ENCODE measurements around the gene SLC19A2.

Gene SLC19A2

DNA sequence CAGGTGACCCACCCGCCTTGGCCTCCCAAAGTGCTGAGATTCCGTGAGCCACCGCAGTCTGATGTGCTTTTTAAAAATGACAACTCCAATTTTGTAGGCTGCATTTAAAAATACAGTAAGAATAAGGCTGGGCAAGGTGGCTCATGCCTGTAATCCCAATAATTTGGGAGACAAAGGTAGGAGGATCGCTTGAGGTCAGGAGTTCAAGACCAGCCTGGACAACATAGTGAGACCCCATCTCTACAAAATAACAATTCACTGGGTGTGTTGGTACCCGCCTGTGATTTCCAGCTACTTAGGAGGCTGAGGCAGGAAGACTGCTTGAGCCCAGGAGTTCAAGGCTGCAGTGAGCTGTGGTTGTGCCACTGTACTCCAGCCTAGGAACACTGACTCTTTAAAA lies 23.4 kb downstream of the SLC19A2 start:
- no peak for ATAC-seq

DNA sequence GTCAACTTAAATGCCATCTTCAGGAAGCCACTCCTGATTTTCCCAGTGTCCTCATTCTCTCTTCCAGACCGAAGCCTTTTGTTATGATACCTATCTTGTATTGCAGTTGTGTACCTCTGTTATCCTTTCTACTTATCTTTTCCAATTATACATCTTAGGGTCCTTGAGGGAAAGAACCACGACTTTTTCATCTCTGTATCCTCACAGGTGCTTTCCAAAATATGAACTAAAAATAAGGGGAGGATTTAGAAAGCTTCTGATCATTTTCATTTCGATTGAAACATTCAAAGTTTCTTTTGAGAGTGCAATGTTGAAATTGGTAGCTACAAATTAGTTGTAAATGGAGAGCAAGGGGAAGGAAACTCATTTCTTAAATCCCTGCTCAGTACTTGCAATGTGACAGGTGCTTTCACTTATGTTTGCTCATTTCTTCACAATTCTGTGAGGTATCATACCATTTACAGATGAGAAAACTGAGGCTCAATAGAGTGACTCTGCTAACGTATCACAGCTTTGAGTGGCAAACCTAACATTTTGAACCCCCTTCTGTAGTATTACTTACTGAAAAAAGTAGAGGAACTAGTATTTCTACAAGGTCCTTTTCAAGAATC lies 24.2 kb downstream of the SLC19A2 start:
- TF ChIP-seq, protein P1, sequence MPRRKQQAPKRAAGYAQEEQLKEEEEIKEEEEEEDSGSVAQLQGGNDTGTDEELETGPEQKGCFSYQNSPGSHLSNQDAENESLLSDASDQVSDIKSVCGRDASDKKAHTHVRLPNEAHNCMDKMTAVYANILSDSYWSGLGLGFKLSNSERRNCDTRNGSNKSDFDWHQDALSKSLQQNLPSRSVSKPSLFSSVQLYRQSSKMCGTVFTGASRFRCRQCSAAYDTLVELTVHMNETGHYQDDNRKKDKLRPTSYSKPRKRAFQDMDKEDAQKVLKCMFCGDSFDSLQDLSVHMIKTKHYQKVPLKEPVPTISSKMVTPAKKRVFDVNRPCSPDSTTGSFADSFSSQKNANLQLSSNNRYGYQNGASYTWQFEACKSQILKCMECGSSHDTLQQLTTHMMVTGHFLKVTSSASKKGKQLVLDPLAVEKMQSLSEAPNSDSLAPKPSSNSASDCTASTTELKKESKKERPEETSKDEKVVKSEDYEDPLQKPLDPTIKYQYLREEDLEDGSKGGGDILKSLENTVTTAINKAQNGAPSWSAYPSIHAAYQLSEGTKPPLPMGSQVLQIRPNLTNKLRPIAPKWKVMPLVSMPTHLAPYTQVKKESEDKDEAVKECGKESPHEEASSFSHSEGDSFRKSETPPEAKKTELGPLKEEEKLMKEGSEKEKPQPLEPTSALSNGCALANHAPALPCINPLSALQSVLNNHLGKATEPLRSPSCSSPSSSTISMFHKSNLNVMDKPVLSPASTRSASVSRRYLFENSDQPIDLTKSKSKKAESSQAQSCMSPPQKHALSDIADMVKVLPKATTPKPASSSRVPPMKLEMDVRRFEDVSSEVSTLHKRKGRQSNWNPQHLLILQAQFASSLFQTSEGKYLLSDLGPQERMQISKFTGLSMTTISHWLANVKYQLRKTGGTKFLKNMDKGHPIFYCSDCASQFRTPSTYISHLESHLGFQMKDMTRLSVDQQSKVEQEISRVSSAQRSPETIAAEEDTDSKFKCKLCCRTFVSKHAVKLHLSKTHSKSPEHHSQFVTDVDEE (CRISPR knock-in tag; IDR thresholded peaks at IDR 0.05), result no peak
- TF ChIP-seq ZFP3 (CRISPR knock-in tag; IDR thresholded peaks at IDR 0.05) (no peak), ARNTL (CRISPR knock-in tag; IDR thresholded peaks at IDR 0.05; ENCODE audit: borderline replicate concordance, low read depth) (no peak), ZNF8 (CRISPR knock-in tag; IDR thresholded peaks at IDR 0.05) (no peak), SNAI2 (CRISPR knock-in tag; IDR thresholded peaks at IDR 0.05) (no peak), ZNF70 (CRISPR knock-in tag; IDR thresholded peaks at IDR 0.05) (no peak), ZFP30 (CRISPR knock-in tag; IDR thresholded peaks at IDR 0.05) (no peak), RARB (CRISPR knock-in tag; IDR thresholded peaks at IDR 0.05) (no peak), ESRRG (CRISPR knock-in tag; IDR thresholded peaks at IDR 0.05) (no peak), PATZ1 (CRISPR knock-in tag; IDR thresholded peaks at IDR 0.05; ENCODE audit: borderline replicate concordance) (no peak), TCF4 (CRISPR knock-in tag; IDR thresholded peaks at IDR 0.05; ENCODE audit: borderline replicate concordance) (no peak), OSR1 (CRISPR knock-in tag; IDR thresholded peaks at IDR 0.05) (no peak), BACH2 (CRISPR knock-in tag; IDR thresholded peaks at IDR 0.05; ENCODE audit: borderline replicate concordance) (no peak), TOX (CRISPR knock-in tag; IDR thresholded peaks at IDR 0.05; ENCODE audit: borderline replicate concordance) (no peak), CSDC2 (CRISPR knock-in tag; IDR thresholded peaks at IDR 0.05) (no peak), ISL1 (CRISPR knock-in tag; IDR thresholded peaks at IDR 0.05) (no peak)
- TF ChIP-seq, protein P2, sequence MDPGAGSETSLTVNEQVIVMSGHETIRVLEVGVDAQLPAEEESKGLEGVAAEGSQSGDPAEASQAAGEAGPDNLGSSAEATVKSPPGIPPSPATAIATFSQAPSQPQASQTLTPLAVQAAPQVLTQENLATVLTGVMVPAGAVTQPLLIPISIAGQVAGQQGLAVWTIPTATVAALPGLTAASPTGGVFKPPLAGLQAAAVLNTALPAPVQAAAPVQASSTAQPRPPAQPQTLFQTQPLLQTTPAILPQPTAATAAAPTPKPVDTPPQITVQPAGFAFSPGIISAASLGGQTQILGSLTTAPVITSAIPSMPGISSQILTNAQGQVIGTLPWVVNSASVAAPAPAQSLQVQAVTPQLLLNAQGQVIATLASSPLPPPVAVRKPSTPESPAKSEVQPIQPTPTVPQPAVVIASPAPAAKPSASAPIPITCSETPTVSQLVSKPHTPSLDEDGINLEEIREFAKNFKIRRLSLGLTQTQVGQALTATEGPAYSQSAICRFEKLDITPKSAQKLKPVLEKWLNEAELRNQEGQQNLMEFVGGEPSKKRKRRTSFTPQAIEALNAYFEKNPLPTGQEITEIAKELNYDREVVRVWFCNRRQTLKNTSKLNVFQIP (CRISPR knock-in tag; IDR thresholded peaks at IDR 0.05; ENCODE audit: borderline replicate concordance, low read depth), result no peak
- no peak for ATAC-seq

More for the DNA sequence above, 23.4 kb downstream of the SLC19A2 start:
- TF ChIP-seq SNAI2 (CRISPR knock-in tag; IDR thresholded peaks at IDR 0.05) (no peak), GLIS3 (CRISPR knock-in tag; IDR thresholded peaks at IDR 0.05) (no peak), OSR1 (CRISPR knock-in tag; IDR thresholded peaks at IDR 0.05) (no peak), CREB5 (CRISPR knock-in tag; IDR thresholded peaks at IDR 0.05; ENCODE audit: low read depth) (no peak), ZNF8 (CRISPR knock-in tag; IDR thresholded peaks at IDR 0.05) (no peak), TOX (CRISPR knock-in tag; IDR thresholded peaks at IDR 0.05; ENCODE audit: borderline replicate concordance) (no peak), TCF4 (CRISPR knock-in tag; IDR thresholded peaks at IDR 0.05; ENCODE audit: borderline replicate concordance) (no peak), ZNF565 (CRISPR knock-in tag; conservative IDR thresholded peaks at IDR 0.05; ENCODE audit: low read depth) (no peak), PATZ1 (CRISPR knock-in tag; IDR thresholded peaks at IDR 0.05; ENCODE audit: borderline replicate concordance) (no peak)

All from SK-N-SH treated with all-trans-retinoic acid at 6 μM for 48 hours (cell line).